SK-N-SH (cell line): ENCODE results near the gene TESMIN. TPM values are rescaled to one million over a fixed set of nuclear protein-coding genes. Genes with fewer than 3 reads are reported as not detected.

Source experiments
- CTCF ChIA-PET: fragments of 300-600, 350-600 bp; formaldehyde crosslinking; extraction: SDS; loops from one replicate; lab custom pipeline; 2021; lab: Yijun Ruan, JAX
- POLR2A ChIA-PET: fragments of 350-600 bp; sonication (Branson Sonifier 250); formaldehyde crosslinking; extraction: SDS; loops from one replicate; lab custom pipeline; 2020; ENCODE audit warnings: antibody characterized with exemption, inconsistent platforms; lab: Yijun Ruan, JAX
- DNase-seq: peaks from one replicate; pipeline ENCODE4 v3.0.0; 2012
- H2AFZ ChIP-seq: fragments of 200-600 bp; sonication (generic); 2 replicates; pipeline ENCODE4 v1.8.1; 2016; ENCODE audit warnings: antibody characterized with exemption, mild to moderate bottlenecking, low read depth
- H3F3A ChIP-seq: fragments of 200-600 bp; sonication (generic); replicated peaks from 2 replicates; pipeline ENCODE3; 2016; ENCODE audit warnings: antibody characterized with exemption, mild to moderate bottlenecking; ENCODE audit not compliant: insufficient read depth
- H3K27ac ChIP-seq, 2 experiments: fragments of 200-500 bp in 1 of 2; fragments of 200-600 bp in 1 of 2; sonication (Bioruptor generic) in 1 of 2; sonication (generic), shearing (Covaris generic) in 1 of 2; 2 replicates each; pipeline versions ENCODE4 v1.5.1 to v1.6.1; 2014 to 2016; ENCODE audit warnings: low read depth in 2 of 2, inconsistent platforms in 1 of 2, low read length in 1 of 2, mild to moderate bottlenecking in 1 of 2, mixed read lengths in 1 of 2
- H3K27me3 ChIP-seq: fragments of 200-600 bp; sonication (generic), shearing (Covaris generic); 2 replicates; pipeline ENCODE4 v1.6.1; 2016; ENCODE audit warnings: mixed run types; ENCODE audit not compliant: insufficient read depth
- H3K36me3 ChIP-seq, 2 experiments: fragments of 200-500 bp in 1 of 2; fragments of 200-600 bp in 1 of 2; sonication (Bioruptor generic) in 1 of 2; sonication (generic) in 1 of 2; replicated peaks in 1 of 2; 2 replicates each; pipeline versions ENCODE3 to v1.5.1; 2014 to 2016; ENCODE audit warnings: low read length in 1 of 2, mild to moderate bottlenecking in 1 of 2; ENCODE audit not compliant: insufficient read depth in 2 of 2, control insufficient read depth in 1 of 2
- H3K4me1 ChIP-seq, 2 experiments: fragments of 200-500 bp in 1 of 2; fragments of 200-600 bp in 1 of 2; sonication (Bioruptor generic) in 1 of 2; sonication (generic), shearing (Covaris generic) in 1 of 2; 2 replicates each; pipeline versions ENCODE4 v1.5.1 to v1.6.1; 2014 to 2016; ENCODE audit warnings: low read depth in 1 of 2, low read length in 1 of 2, mixed run types in 1 of 2; ENCODE audit not compliant: insufficient read depth in 2 of 2, control insufficient read depth in 1 of 2
- H3K4me2 ChIP-seq: fragments of 200-600 bp; sonication (generic), shearing (Covaris generic); 2 replicates; pipeline ENCODE4 v1.6.1; 2017; ENCODE audit warnings: mixed run types
- H3K4me3 ChIP-seq, 2 experiments: fragments of 200-500 bp in 1 of 2; fragments of 200-600 bp in 1 of 2; sonication (Bioruptor generic) in 1 of 2; sonication (generic), shearing (Covaris generic) in 1 of 2; 2 replicates each; pipeline versions ENCODE4 v1.5.1 to v1.8.1; 2014 to 2016; ENCODE audit warnings: low read depth in 2 of 2, inconsistent platforms in 1 of 2, low read length in 1 of 2, mild to moderate bottlenecking in 1 of 2, mixed read lengths in 1 of 2, moderate library complexity in 1 of 2
- H3K79me2 ChIP-seq: fragments of 200-600 bp; sonication (generic); 2 replicates; pipeline ENCODE4 v1.8.1; 2017; ENCODE audit warnings: mild to moderate bottlenecking; ENCODE audit not compliant: insufficient read depth
- H3K9ac ChIP-seq: fragments of 200-600 bp; sonication (generic); 2 replicates; pipeline ENCODE4 v1.6.1; 2017; ENCODE audit warnings: mixed run types
- H3K9me2 ChIP-seq: fragments of 200-600 bp; sonication (generic); 2 replicates; pipeline ENCODE4 v1.6.1; 2017; ENCODE audit warnings: mixed run types
- H3K9me3 ChIP-seq: fragments of 200-600 bp; sonication (generic); 2 replicates; pipeline ENCODE4 v1.6.1; 2017; ENCODE audit warnings: mixed run types, mild to moderate bottlenecking, moderate library complexity
- H4K20me1 ChIP-seq: fragments of 200-600 bp; sonication (generic); 2 replicates; pipeline ENCODE4 v1.6.1; 2017; ENCODE audit warnings: mild to moderate bottlenecking, mixed run types; ENCODE audit not compliant: insufficient read depth
- CHD2 ChIP-seq: fragments of 150-350 bp; IDR thresholded peaks from 2 replicates; pipeline ENCODE4 v1.6.1; 2018; ENCODE audit warnings: low read length; ENCODE audit not compliant: partially characterized antibody
- ELF1 ChIP-seq: IDR thresholded peaks from 2 replicates; pipeline ENCODE4 v1.4.0; 2012
- FOXJ3 ChIP-seq: sonication (generic); formaldehyde crosslinking; IDR thresholded peaks from 2 replicates; pipeline ENCODE4 v1.5.1; 2020; ENCODE audit warnings: mild to moderate bottlenecking, missing genetic modification reagents
- GATA2 ChIP-seq: sonication (generic); formaldehyde crosslinking; IDR thresholded peaks from 2 replicates; pipeline ENCODE4 v1.5.0; 2020; ENCODE audit warnings: mild to moderate bottlenecking, missing genetic modification reagents
- JUND ChIP-seq: IDR thresholded peaks from 2 replicates; pipeline ENCODE4 v1.4.0; 2012
- MXI1 ChIP-seq: IDR thresholded peaks from 2 replicates; pipeline ENCODE4 v1.6.1; 2012; ENCODE audit warnings: mild to moderate bottlenecking, low read depth, low read length, improper control_type of control experiment
- NRF1 ChIP-seq: IDR thresholded peaks from 2 replicates; pipeline ENCODE4 v1.6.1; 2012; ENCODE audit warnings: low read depth, mild to moderate bottlenecking, low read length
- POLR2AphosphoS5 ChIP-seq: IDR thresholded peaks from 2 replicates; pipeline ENCODE4 v1.6.1; 2012; ENCODE audit warnings: low read depth, low read length
- RXRA ChIP-seq: IDR thresholded peaks from 2 replicates; pipeline ENCODE4 v1.4.0; 2012; ENCODE audit warnings: low read depth, mild to moderate bottlenecking, borderline replicate concordance
- SIN3A ChIP-seq: IDR thresholded peaks from 2 replicates; pipeline ENCODE4 v1.6.1; 2012; ENCODE audit warnings: low read depth, mild to moderate bottlenecking, low read length, moderate library complexity, borderline replicate concordance
- WGBS: methylation state at CpG from one replicate; pipeline ENCODE4 v1.1.6; 2017; ENCODE audit warnings: low lambda C conversion rate; 5-methylcytosine and 5-hydroxymethylcytosine counted together
- polyA plus RNA-seq, 3 experiments: library from polyadenylated mRNA; depleted of rRNA; stranded (reverse); fragments of >200 nt; gene quantifications; 2 replicates each; pipeline ENCODE4 v1.2.3, GENCODE V29; 2012
- TF ChIP-seq, protein P1 (sequence below): IDR thresholded peaks from 2 replicates; pipeline ENCODE4 v1.4.0; 2012; ENCODE audit warnings: low read depth
- TF ChIP-seq, protein P2 (sequence below): fragments of 150-350 bp; IDR thresholded peaks from 2 replicates; pipeline ENCODE4 v1.6.1; 2016; ENCODE audit warnings: mild to moderate bottlenecking, low read depth, low read length
- TF ChIP-seq, protein P3 (sequence below): fragments of 200-600 bp; sonication (generic); IDR thresholded peaks from 2 replicates; pipeline ENCODE4 v1.6.1; 2017; ENCODE audit warnings: antibody characterized with exemption, mild to moderate bottlenecking, moderate library complexity

The TESMIN gene
- polyA plus RNA-seq, 1 of the 3 experiments (the other 2 are of a cell fraction), result 3.5 TPM

DNA sequence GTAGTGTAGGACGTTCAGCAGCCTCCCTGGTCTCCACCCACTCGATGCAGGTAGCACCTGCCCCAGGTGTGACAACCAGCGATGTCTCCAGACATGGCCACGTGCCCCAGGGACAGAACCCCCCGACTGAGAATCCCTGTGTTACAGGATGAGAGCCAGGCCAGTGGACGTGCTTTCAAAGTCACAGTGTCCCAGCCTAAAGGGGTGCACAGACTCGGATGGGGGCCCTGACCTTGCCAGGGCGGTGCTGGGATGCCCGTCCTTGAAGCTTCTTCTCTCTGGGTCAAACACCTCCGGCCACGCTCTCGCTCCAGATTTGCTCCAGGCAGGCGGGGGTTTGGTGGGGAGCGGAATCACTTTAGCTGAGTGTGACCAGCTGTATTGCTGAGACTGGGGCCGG lies 90.3 kb downstream of the TESMIN start:
- WGBS, result 84% methylated on average over 8 of the region's 15 CpGs
- POLR2A ChIA-PET, result no interaction called here
- CTCF ChIA-PET, result interaction anchor here (0.6 to 1.9 kb wide), 4 partner anchors 17 to 146 kb away, joined by 3 to 5 read pairs (median 3); no protein-coding TSS in a partner anchor

DNA sequence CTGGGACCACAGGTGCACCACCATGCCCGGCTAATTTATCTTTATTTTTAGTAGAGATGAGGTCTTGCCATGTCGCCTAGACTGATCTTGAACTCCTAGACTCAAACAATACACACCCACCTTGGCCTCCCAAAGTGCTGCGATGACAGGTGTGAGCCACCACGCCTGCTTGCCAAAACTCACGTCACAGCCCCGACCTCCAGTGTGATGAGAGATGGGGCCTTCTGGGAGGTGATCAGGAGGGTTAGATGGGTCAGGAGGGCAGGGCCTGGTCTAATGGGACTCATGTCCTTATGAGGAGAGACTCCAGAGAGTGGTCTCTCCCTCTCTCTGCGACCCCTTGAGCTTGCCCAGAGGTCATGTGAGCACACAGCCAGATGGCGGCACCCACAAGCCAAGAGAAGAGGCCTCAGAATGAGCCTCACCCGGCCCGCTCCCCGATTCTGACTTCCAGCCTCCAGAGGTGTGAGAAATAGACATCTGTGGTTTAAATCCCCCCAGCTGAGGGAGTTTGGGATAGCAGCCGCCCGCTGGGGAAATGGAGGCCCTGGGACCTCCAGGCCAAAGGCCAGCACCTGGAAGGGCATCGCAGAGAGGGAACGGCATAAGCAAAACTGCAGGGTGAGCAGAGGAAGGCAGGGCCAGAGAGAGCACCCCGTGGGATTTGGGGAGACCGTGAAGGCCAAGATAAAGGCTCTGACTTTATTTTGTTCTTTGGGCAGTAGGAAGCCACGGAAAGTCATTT lies 91.1 kb downstream of the TESMIN start:
- whole genome bisulfite sequencing, result 91% methylated on average over 18 of the region's 18 CpGs
- CTCF ChIA-PET, result interaction anchor here (1.4 to 1.7 kb wide), 2 partner anchors 28 to 50 kb away, joined by 3 to 4 read pairs; no protein-coding TSS in a partner anchor

More for the DNA sequence above, 90.3 kb downstream of the TESMIN start:
- Histone ChIP-seq H4K20me1 (no peaks in the 10 kb centered on the region), H3K9me3 (no peaks in the 10 kb centered on the region), H3K9ac (no peak overlapping the region), H3K36me3 (no peaks in the 10 kb centered on the region), H3K79me2 (no peaks in the 10 kb centered on the region), H3F3A (peaks cover 9% of the 10 kb centered on the region), H3K27ac (peak overlapping the region in 1 of 2 experiments; percentile 99; a peak in 2 of 4 replicates), H3K9me2 (no peaks in the 10 kb centered on the region), H3K4me3 (no peak overlapping the region), H3K4me2 (no peak overlapping the region), H3K4me1 (peaks cover 10 to 75% of the 10 kb centered on the region in 2 experiments; a peak in 3 of 4 replicates), H2AFZ (no peak overlapping the region)
- DNase-seq, result no peak
- TF ChIP-seq GATA2 (CRISPR knock-in tag), result no peak
- TF ChIP-seq NRF1, result no peak
- no peak for TF ChIP-seq RXRA
- TF ChIP-seq, protein P1, sequence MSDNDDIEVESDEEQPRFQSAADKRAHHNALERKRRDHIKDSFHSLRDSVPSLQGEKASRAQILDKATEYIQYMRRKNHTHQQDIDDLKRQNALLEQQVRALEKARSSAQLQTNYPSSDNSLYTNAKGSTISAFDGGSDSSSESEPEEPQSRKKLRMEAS, result no peak
- no peak for TF ChIP-seq MXI1
- no peak for TF ChIP-seq ELF1
- no peak for TF ChIP-seq POLR2AphosphoS5
- TF ChIP-seq SIN3A, result no peak
- TF ChIP-seq FOXJ3, result no peak
- TF ChIP-seq, protein P2, sequence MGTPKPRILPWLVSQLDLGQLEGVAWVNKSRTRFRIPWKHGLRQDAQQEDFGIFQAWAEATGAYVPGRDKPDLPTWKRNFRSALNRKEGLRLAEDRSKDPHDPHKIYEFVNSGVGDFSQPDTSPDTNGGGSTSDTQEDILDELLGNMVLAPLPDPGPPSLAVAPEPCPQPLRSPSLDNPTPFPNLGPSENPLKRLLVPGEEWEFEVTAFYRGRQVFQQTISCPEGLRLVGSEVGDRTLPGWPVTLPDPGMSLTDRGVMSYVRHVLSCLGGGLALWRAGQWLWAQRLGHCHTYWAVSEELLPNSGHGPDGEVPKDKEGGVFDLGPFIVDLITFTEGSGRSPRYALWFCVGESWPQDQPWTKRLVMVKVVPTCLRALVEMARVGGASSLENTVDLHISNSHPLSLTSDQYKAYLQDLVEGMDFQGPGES, result no peak
- TF ChIP-seq CHD2, result no peak
- TF ChIP-seq JUND, result no peak
- TF ChIP-seq, all 33 proteins: peak for 0
- H3K27me3 ChIP-seq, result peaks cover 9% of the 10 kb centered on the region; the same call in 1 of the 2 replicates

More for the DNA sequence above, 91.1 kb downstream of the TESMIN start:
- peaks cover 9% of the 10 kb centered on the region for H3F3A ChIP-seq
- no peaks in the 10 kb centered on the region for H3K36me3 ChIP-seq
- no peaks in the 10 kb centered on the region for H3K9me3 ChIP-seq
- H3K27ac ChIP-seq, result peak overlapping the region in 1 of 2 experiments; percentile 99; a peak in 2 of 4 replicates
- peaks cover 5% of the 10 kb centered on the region; the same call in 1 of the 2 replicates for H3K27me3 ChIP-seq
- no peak overlapping the region for H2AFZ ChIP-seq
- H3K9ac ChIP-seq, result no peak overlapping the region
- H3K79me2 ChIP-seq, result no peaks in the 10 kb centered on the region
- TF ChIP-seq POLR2AphosphoS5 (no peak), RXRA (no peak), ELF1 (no peak), SIN3A (no peak)
- TF ChIP-seq, protein P3, sequence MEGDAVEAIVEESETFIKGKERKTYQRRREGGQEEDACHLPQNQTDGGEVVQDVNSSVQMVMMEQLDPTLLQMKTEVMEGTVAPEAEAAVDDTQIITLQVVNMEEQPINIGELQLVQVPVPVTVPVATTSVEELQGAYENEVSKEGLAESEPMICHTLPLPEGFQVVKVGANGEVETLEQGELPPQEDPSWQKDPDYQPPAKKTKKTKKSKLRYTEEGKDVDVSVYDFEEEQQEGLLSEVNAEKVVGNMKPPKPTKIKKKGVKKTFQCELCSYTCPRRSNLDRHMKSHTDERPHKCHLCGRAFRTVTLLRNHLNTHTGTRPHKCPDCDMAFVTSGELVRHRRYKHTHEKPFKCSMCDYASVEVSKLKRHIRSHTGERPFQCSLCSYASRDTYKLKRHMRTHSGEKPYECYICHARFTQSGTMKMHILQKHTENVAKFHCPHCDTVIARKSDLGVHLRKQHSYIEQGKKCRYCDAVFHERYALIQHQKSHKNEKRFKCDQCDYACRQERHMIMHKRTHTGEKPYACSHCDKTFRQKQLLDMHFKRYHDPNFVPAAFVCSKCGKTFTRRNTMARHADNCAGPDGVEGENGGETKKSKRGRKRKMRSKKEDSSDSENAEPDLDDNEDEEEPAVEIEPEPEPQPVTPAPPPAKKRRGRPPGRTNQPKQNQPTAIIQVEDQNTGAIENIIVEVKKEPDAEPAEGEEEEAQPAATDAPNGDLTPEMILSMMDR, result no peak
- H4K20me1 ChIP-seq, result no peaks in the 10 kb centered on the region
- H3K9me2 ChIP-seq, result no peaks in the 10 kb centered on the region
- POLR2A ChIA-PET, result interaction anchor here (0.7 kb wide), 1 partner anchor 103 kb away, joined by 3 read pairs; no protein-coding TSS in a partner anchor
- H3K4me2 ChIP-seq, result no peak overlapping the region
- DNase-seq, result no peak
- peaks cover 10 to 75% of the 10 kb centered on the region in 2 experiments; a peak in 3 of 4 replicates for H3K4me1 ChIP-seq
- no peak overlapping the region for H3K4me3 ChIP-seq
